Measurements from ENCODE around the gene NACA2.

The NACA2 gene

GRCh38 chr17:61543786-61544415 lies 47.1 kb downstream of the NACA2 start:
- H3K27ac ChIP-seq: no peak overlapping the region
- no peaks in the 10 kb centered on the region for H3K4me1 ChIP-seq
- H3K36me3 ChIP-seq: no peaks in the 10 kb centered on the region
- no peaks in the 10 kb centered on the region for H3K27me3 ChIP-seq
- peaks cover 0 to 7% (median 6%) of the 10 kb centered on the region in 3 donors for H3K9me3 ChIP-seq
- TF ChIP-seq CTCF (IDR thresholded peaks at IDR 0.05): no peak
- intact Hi-C loops (cut with DNase I; ENCODE audit: low total_unique reads): no loop called here
- no peak overlapping the region for H3K4me3 ChIP-seq
- DNase-seq: no peak

GRCh38 chr17:61542027-61542426 lies 49.0 kb downstream of the NACA2 start:
- Histone ChIP-seq H3K36me3 (no peaks in the 10 kb centered on the region), H3K4me1 (no peaks in the 10 kb centered on the region), H3K27me3 (no peaks in the 10 kb centered on the region), H3K27ac (no peak overlapping the region), H3K9me3 (peaks cover 0 to 7% (median 6%) of the 10 kb centered on the region in 3 donors), H3K4me3 (no peak overlapping the region)
- TF ChIP-seq CTCF (IDR thresholded peaks at IDR 0.05): no peak
- intact Hi-C loops (cut with DNase I; ENCODE audit: low total_unique reads): no loop called here
- no peak for DNase-seq

- DNase-seq: no peak
- intact Hi-C loops (cut with DNase I; ENCODE audit: low total_unique reads): no loop called here
- Histone ChIP-seq H3K9me3 (peaks cover 0 to 7% (median 6%) of the 10 kb centered on the region in 3 donors), H3K36me3 (no peaks in the 10 kb centered on the region), H3K4me3 (no peak overlapping the region), H3K27me3 (no peaks in the 10 kb centered on the region), H3K4me1 (no peaks in the 10 kb centered on the region), H3K27ac (no peak overlapping the region)
- TF ChIP-seq CTCF (IDR thresholded peaks at IDR 0.05): no peak
These were observed 50.1 kb downstream of the NACA2 start for GRCh38 chr17:61540874-61541273.

Data from tibial artery (tissue), 4 donors.